ENCODE data around the gene S100B.
"Not testable (repeated sequence)": the region's sequence is repeated elsewhere in the genome, so short reads cannot be mapped to it uniquely, and the experiment has no call there.

The S100B gene

DNA sequence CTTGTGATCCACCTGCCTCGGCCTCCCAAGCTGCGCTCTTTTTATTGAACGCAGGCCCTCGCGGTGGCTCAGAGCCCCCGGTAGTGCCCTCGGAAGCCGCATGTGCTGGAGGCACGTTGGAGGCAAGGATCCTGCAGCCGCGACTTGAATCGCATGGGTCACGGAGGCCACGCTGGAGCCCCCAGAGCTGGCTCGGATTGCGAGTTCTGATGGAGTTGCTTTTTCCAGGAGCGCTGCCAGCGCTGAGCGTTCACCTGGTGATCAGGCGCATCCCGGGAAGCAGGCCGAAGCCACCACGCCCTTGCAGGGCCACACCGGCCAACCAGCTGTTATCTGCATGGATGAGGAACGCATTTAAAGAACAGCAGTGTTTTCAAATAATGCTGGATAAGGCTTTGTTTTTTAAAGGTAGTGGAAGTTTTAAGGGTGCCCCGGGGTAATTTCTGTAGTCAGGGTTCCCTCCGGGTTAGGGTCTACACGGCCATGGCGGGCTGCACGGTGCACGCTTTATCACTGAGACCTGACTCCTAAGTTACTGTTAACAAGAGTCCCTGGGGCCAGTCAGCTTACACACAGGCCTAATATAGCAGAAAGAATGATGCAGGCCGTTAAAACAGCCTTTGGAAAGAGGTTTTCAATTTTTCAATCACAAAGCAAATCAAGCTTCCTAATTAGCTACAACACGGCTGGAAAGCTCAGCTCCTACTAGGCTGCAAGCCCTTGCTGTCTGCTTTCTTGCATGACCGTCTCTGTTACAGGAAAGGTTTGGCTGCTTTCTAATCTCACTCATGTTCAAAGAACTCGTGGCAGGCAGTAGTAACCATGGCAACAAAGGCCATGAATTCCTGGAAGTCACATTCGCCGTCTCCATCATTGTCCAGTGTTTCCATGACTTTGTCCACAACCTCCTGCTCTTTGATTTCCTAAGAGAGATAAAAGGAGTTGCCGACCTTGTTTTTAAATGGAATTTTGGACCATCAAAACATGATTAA is 6.0 kb downstream of the S100B start:
- DNase-seq = no peak

DNA sequence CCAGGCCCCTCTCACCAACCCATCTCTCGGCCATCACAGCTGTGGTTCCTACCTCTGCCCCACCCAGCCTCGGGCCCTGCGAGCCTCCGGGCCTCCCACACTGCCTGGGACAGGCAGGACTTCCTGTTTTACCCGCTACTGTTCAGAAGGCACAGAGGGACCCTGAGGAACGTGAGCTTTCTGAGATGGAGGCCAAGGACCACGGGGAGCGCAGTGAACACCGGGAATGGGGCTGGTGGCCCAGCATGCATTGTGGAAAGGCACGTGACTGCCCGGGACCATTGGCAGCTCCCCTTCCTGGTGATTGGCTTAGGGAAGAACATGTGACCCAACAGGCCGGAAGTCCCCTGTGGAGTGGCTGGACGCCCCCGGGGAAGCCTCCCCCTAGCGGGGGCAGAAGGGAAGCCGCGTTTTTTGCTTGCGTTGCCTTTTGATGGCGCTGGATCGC is 7.0 kb downstream of the S100B start:
- no peak for DNase-seq

DNA sequence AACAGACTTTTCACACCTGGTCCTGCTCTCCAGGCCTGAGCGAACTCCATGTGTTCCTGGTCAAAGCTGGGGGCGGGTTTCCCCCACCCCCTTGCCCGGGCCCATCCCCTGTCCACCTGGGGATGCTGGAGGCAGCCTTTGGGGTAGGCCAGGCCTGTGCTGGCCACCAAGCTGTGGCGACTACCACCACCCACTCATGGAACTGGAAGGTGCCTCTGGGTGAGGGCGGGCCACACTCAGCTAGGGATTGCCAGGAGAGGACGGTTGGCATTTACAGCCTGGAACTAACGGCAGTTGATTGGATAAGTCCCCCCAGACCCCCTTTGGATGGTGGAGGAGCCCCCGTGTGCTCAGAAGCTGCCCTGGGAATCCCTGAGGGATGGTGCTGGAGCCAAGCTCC is 7.9 kb downstream of the S100B start:
- no peak for DNase-seq

- no peak for DNase-seq
Measured at GRCh38 chr21:46596201-46596600, 8.7 kb downstream of the S100B start.

- no peak for DNase-seq
Measured at GRCh38 chr21:46594276-46594675, 10.6 kb downstream of the S100B start.

DNA sequence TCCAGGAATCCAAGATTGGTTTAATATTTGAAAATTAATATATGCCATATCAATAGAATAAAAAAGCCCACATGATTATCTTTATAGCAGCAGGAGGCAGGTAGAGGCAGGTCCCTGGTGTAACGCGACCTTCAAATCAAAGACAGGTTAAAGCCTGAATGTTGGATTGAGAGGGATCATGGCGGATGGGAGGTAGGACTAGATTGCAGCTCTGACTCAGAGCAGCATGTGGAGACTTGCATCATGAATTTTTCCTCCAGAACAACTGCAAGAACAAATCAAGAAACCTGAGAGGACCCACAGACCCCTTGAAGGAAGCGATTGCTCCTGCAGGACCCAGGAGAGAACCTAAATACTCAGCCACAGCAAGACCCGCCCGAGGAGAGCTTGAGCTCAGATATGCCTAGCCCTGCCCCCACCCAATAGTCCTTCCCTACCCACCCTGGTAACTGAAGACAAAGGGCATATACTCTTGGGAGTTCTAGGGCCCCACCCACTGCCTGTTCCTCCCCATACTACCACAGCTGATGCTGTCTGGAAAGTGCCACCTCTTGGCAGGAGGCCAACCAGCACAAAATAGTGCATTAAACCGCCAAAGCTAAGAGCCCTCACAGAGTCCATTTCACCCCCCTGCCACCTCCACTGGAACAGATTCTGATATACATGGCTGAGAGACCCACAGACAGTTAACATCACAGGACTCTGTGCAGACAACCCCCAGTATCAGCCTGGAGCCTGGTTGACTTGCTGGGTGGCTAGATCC is 19.5 kb downstream of the S100B start:
- DNase-seq = no peak

GRCh38 chr21:46581780-46582307 is 23.0 kb downstream of the S100B start:
- DNase-seq = no peak

GRCh38 chr21:46579394-46579793 is 25.5 kb downstream of the S100B start:
- DNase-seq = not testable (repeated sequence)

GRCh38 chr21:46577786-46578185 is 27.1 kb downstream of the S100B start:
- not testable (repeated sequence) for DNase-seq

DNA sequence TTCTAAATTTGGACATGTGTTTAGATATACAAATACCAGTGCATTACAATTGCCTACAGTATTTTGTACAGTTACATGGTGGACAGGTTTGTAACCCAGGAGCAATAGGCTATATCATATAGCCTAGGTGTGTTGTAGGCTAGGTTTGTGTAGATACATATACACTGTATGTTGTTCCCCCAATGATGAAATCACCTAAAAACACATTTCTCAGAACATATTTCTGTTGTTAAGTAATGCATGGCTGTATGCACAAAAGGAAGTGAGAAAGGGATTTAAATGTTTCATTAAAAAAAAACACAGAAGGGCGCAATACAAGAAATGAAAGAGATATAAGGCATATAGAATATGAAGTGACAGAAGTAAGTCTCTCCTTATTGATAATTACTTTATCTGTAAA is 32.0 kb downstream of the S100B start:
- no peak for DNase-seq

DNA sequence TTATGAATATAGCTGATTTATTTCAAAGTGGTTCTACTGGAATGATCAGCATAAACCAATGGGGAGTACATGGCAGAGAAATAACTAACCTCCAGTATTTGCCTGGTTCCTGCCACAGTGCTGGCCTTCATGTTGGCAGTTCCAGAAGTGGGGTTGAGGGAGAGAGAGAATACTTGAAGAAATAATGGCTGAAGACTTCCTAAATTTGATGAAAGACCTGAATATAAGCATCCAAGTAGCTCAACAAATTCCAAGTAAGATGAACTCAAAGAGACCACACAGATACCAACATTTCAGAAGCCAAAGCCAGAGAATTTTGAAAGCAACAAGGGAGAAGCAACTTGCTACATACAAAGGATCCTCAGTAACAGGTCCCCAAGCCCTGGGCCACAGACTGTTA is 34.3 kb downstream of the S100B start:
- no peak for DNase-seq

GRCh38 chr21:46570119-46570518 is 34.8 kb downstream of the S100B start:
- no peak for DNase-seq

DNA sequence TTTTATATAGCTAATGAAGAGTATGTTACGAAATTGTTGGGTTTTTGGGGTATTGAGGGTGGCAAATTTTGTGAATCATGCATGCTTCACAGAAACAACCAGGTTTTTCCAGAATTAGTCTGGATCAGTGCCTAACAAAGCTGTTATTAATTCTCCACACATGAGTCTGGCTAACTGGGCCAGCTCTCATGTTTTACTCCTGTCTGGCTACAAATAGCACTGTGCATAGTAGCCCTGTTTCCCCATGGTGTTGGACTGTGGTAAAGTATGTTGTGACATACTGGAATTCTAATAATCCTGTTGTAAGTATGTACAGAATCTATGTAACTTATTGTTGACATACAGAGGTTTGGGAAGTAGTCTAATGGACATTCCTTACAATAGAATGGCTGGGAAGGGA is 35.8 kb downstream of the S100B start:
- no peak for DNase-seq

DNA sequence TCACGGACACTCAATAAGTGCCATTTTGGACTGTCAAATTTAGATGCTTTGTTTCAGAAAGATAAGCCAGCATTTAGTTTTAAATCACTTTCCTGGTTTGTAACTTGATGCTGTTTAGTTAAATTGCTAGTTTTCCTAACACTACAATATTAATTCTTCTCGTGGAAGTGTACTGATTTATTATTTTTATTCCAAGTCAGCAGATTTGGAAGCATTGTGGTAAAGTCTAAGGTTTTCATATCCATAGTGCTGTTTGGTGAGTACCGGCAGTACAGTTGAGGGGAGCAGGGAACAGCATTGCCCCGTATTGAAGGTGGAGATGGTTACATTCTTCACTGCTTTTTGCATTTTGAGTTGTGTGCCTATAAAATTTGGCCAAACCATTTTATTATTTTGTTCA is 36.3 kb downstream of the S100B start:
- no peak for DNase-seq

GRCh38 chr21:46567348-46567747 is 37.5 kb downstream of the S100B start:
- no peak for DNase-seq

DNA sequence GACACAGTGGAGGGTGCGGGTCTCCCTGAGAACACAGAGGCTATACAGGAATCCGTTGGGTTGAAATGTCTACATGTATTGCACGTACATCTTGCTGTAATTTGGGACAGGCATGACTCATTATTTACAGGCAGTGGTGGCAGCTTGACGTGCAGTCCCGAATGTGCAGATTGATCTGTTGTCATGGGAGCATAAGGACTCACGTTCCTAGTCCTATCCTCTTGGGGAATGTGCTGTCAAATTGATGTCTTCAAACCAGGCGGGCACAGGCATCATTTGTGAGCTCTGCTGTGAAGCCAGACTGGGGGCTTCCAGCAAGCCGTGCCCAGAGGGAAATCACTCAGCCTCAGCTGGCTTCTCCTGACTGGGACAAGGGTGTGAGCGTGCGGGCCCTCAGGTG is 40.5 kb downstream of the S100B start:
- no peak for DNase-seq

DNA sequence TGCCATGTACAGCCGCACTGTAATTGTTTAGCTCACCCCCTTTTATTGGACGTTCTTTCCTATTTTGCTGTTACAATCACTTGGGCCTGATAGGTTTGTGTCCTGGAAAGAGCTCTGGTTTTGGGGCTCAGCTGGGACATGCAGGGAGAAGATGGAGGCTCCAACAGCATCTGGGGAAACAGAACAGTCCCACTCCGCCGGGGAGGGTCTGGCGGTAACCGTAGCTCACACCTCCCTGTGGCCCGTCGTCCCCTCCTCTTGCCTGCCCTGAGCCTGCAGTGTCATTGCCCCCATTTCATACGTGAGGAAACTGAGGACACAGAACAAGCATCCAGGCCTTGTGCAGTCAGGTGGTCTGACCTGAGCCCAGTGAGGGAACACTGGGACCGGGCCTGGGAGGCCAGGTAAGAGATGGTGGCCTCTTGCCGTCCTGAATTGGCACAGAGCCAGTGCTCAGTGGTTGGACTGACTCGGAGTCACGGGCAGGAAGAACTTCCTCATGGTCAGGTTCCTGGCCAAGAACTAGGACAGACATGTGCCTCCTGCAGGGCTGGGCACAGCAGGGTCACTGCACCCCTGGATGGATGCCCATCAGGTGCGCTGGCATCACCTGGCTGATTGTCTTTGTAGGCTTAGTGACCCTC is 41.8 kb downstream of the S100B start:
- no peak for DNase-seq

- no peak for DNase-seq
Measured at GRCh38 chr21:46562472-46562871, 42.4 kb downstream of the S100B start.

DNA sequence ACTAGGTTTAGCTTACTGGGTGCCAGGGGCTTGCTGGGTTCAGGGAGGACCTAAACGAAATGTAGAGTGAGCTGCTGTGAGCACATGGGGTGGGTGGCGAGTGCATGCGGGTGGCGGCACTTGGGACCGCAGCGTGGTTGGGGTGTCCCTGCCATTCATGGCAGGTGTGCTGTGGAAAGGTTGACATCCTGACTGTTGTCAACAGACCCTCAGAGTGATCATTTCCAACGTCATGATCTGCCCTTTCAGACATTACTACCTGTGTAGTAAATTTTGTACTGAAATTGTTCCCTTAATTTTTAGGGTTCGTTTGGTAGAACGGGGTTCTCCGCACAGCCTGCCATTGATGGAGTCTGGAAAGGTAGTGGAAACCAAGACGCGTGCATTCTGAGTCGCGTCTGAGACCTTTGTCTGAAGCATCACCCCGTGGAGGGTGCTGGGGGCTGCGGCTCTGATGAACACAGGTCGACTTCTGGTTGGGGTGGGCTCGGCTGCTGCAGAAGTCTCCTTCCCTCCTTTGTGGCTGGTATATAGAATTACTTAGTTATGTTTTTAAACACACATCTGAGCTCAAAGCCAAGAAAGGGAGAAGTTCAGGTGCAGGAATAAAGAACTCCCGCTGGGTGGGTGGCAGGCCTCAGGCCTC is 43.3 kb downstream of the S100B start:
- no peak for DNase-seq

- DNase-seq = no peak
Measured at GRCh38 chr21:46560568-46561444, 44.1 kb downstream of the S100B start.

DNA sequence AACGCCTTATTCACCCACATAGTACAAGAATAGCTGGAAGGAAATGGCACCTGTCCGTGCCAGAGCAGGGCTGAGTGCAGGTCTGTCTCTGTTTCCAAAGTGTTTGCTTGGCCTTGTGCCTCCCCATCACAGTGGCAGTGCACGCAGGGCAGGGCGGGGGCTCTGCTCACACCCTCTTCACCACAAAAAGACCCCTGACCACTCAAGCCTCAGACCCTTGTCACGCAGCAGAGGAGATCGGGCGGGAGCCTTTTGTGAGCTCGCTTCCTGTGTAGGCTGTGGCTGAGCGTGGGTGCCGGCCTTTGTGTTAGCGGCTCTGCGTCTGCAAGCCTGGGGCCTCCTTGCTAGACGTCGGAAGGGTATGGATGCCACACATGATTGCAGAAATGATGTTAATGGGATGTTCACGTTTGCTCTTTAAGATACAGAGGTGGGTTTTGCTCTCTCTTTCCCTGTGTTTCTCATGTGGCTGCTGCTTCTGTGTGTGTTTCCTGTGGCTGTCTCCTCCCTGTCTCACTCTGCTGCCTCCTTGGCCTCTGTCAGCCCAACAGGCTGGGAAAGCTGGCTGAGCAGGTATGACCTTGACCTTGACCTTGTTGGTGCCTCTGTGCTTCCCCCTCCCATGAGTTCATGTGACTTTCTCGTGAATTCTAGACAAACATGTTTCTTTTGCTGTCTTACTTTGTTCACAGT is 45.4 kb downstream of the S100B start:
- peak; percentile 68 for DNase-seq
